Amygdala (tissue), 56 donors: ENCODE data around the gene CDC40.
"Not testable (repeated sequence)": the region's sequence is repeated elsewhere in the genome, so short reads cannot be mapped to it uniquely, and the experiment has no call there.

Experiments
- DNase-seq, 56 donors: peaks; one replicate each; lab custom pipeline; 2025; lab: John Stamatoyannopoulos, UW

CDC40 gene

DNA sequence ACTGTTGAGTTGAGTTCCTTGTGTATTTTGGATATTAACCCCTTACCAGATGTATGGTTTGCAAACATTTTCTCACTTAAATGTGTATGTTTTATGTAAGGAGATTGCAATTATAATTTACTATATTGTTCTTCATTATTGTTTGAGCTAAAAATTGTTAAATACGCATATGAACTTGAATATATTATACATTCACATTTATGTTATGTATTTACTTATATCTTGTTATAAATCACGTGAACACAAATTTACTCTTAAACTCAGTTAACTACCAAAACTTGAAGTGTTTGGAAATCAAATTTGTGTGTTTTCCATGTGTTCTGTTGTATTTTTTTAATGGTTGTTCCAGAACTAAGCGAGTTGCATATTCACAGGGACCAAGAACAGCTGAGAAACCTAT, 18.3 kb downstream of the CDC40 start:
- DNase-seq: no peak

DNA sequence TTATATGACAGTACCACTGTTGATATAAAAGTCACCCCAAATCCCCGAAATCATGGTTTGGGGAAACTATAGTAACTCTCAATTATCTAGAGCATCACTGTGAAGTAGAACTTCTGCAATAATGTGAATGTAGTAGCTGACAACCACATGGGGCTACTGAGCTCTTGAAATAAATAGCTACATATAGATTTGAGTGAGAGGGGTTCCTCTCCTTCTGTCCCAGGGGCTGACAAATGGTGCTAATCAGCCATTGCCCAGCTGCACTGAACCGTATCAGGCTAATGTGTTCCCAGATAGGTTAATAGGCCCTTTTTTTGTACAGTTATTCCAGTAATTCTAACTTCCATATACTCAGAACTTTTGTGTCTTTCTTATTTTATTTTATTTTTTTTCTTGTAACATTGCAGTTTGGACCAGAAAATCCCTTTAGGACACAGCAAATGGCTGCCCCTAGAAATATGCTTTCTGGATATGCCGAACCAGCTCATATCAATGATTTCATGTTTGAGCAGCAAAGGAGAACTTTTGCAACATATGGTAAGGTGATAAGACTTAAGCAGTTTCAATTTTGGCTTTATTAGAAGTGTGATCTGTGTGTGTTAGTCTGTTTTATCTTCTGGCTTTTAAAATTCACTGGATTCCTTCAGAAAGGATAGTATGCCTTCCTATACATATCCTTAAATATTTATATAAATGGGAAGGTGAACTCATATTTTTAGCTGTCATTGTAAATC, 21.1 kb downstream of the CDC40 start:
- DNase-seq: no peak

DNA sequence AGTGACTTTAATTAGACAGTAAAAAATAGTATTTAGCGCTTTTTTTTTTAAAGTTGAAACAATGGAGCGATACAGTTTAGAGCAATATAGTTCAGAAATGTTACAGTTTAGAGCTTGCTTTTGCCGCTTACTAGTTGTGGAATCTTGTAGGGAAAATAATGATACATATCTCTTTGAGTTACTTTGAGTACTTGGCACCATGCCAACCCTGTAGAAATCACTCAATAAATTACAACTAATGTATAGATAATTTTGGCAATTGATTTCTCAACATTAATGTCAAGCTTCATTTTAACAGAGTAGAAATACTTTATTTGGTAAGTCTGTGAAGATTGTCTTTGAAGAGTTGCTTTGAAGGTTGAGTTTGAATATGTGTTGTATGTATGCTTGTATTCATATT, 27.4 kb downstream of the CDC40 start:
- DNase-seq: no peak

DNA sequence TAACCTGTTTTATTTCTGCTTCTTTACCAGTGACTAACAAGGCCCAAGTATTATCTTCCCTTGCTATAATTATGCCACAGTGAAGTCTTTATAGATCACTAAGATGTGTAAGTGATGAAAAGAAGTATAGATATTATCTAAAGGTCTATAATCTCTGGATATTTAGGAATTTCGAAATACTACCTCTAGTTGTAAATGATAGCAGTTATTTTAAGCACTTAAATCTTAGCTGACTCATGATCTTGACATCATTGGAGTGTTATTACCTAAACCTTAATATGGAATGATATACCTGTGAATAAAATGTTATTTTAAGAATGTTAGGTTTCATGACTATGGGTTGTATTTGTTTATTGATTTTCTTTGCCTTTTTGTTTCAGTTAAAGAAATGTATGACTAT, 31.5 kb downstream of the CDC40 start:
- DNase-seq: no peak

DNA sequence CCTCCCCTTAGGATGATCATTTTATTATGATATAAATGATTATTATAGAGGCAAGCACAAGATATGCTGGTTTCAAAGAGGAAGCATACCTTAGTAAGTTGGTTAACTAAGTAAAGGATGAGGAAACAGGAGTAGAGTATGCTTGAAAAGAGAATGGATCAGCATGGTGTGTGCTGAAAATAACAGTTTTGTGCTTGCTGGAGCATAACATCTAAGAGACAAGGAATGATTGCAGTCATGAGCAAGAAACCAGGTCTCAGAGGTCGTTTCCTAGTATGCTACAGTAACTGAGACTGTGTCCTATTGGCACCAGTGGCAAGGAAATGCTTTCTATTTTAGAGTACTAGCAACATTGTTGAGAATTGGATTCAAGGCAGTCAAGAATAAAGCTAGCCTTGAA, 34.1 kb downstream of the CDC40 start:
- no peak for DNase-seq

DNA sequence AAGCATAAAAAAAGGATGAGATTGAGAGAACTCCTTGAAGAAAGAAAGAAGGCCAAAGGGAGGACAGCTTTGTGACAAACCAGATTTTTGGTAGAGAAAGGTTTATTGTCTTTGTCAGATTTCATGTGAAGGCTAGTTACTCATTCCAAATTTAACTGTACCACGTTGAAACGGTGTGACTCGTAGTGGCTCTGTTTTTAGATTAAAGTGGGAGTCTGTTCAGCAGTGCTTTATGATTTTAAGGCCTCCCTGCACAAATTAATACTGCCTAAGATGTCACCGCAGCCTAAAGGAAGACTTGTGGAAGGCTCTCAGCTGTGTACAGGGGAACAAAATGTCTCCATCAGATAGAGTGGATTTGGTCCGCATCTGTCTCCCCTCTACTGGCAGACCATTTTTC, 35.9 kb downstream of the CDC40 start:
- peak in 4 of 56 donors; percentile 1 to 21 (median 7) for DNase-seq

DNA sequence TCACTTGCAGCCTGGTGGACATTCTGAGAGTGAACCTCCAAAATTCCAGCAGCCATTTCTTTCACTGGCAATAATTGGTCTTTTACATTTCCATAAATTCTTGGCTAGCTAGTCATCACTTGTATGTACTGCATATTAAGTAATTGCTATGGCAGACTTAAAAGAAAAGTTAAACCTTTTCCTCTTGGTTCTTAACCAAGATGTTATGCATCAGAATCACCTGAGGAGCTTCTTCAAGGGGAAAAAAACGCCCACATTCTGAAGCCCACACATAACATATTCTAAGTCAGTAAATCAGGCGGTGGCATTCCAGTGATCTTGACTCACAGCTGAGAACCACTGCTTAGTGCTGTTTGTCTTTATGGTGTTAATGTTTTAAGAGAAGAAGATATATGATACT, 37.0 kb downstream of the CDC40 start:
- peak in 1 of 56 donors; percentile 2 for DNase-seq

DNA sequence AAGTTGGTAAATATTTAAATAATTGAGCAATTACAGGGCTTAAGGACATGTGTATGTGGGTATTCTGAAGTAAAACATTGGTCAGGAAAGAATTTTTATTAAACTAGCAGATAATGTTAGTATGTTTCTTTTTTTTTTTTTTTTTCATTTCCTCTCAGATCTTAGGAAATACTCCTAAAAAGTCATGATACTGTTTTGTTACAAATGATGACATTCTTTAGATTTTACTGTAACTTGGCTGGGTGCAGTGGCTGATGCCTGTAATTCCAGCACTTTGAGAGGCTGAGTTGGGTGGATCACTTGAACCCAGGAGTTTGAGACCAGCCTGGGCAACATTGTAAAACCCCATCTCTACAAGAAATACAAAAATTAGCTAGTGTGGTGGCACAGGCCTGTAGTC, 41.5 kb downstream of the CDC40 start:
- no peak for DNase-seq

DNA sequence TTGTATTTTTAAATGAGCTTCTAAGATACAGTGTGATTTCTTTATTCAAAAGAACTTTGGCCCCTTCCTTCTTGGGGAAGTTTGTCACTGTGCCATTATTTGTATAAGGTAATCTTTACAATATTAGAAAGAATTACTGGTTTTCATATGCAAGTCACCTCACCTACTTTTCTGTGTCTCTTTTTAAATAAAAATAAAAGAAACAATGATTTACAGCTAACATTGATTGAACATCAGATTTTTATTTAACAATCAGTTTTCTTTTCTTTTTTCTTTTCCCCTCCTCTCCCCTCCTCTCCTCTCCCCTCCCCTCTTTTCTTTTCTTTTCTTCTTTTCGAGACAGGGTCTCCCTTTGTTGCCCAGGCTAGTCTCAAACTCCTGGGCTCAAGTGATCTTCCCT, 46.0 kb downstream of the CDC40 start:
- DNase-seq: no peak

DNA sequence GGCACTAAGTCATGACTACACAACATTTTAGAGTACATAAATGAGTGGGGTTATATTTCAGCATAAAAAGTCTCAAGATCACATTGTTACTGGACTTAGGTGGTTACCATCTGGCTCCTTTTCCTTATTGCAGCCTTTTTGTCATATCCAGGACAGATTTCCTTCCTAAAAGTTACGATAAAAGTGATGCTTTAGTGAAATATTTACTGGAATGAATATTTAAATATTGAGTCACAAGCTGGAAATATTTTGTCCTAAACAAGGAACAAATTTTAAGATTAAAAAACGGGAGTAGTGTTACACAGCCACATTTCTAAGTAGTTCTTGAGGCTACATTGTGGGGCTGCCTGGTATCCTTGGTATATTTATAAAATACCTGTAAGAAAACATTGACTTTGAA, 52.2 kb downstream of the CDC40 start:
- DNase-seq: no peak

DNA sequence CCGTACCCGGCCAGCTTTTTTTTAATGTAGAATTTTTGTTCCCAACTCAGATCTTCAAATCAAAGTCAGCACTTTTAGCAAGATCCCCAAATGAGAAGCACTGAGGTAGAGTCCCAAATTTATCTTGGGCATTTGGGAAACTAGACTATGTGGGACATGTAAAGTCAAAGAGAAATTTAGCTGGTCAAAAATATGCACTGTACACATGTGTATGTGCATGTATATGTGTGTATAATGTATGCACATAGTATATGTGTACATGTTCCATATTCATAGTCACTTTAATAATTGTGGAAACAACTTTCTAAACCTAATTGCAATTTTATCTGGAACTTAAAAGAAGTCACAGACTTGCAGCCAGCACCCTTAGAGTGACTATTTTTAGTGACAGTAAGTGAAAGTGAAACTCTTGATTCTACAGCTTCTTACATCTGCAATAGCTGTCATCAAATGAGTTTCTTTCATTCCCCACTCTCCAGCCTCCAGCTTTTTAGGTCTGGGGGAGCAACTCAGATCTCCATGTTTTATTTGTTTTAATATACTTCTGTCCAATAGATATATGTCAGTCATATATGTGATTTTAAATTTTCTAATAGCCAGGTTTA, 53.6 kb downstream of the CDC40 start:
- no peak for DNase-seq

DNA sequence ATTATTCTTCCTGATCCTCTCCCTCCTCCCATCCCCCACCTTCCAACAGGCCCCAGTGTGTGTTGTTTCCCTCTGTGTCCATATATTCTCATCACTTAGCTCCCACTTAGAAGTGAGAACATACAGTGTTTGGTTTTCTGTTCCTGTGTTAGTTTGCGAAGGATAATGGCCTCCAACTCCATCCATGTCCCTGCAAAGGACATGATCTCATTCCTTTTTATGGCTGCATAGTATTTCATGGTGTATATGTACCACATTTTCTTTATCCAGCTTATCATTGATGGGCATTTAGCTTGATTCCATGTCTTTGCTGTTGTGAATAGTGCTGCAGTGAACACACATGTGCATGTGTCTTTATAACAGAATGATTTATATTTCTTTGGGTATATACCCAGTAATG, 55.8 kb downstream of the CDC40 start:
- DNase-seq: not testable (repeated sequence)

DNA sequence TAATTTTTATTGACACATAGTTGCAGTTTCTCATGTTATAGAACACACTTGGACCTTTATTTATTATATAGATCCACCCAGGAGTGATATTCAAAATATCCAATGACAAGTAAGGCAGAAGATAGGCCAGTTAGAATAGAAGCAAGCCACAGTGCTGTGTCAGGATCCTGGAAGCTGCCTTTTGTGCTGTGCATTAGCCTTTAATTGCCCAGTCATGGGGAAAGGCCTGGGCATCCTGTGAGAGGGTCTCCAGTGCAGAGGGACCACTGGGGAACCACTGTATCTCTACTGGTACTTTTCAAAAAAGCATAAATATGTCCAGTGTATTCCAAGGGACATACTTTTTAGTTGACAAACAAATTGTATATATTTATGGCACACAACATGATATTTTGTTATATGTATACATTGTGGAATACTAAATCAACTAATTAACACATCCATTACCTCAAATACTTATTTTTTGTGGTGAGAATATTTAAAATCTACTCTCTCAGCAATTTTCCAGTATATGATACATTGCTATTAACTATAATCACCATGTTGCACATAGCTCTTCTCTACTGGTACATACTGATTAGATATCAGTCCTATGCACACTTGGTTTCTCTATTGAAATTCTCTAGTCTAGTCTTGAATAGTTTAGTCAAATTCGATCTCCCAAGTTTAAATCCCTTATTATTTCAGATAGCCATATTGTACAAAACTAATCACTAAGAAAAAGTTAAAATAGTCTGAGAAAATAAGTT, 59.5 kb downstream of the CDC40 start:
- no peak for DNase-seq

DNA sequence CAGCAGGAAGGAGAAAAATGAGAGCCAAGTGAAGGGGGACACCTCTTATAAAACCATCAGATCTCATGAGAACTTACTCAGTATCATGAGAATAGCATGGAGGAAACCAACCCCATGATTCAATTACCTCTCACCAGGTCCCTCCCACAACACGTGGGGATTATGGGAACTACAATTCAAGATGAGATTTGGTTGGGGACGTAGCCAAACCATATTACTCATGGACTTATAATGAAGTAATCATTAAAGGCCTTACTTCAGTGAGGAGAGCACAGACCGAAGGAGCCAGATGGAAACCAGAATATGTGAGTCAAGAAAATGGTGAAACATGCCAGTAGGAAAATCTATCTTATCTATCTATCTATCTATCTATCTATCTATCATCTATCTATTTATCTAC, 64.4 kb downstream of the CDC40 start:
- DNase-seq: not testable (repeated sequence)

DNA sequence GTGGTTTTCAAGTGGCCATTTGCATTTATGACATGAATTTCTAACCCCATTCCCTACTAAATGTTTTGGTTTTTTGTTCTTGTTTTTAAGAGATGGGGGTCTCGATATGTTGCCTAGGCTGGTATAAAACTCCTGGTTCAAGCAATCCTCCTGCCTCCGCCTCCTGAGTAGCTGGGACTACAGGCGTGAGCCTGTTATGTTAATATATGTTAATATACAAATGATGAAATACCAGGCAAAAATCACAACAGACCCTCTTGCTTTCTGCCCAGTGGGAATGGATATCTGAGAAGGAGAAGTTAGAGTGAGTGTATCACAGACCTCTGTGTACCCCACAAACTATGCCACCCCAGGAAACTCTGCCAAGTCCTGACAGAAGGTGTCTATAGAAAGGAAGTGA, 66.2 kb downstream of the CDC40 start:
- DNase-seq: peak in 1 of 56 donors; percentile 3

DNA sequence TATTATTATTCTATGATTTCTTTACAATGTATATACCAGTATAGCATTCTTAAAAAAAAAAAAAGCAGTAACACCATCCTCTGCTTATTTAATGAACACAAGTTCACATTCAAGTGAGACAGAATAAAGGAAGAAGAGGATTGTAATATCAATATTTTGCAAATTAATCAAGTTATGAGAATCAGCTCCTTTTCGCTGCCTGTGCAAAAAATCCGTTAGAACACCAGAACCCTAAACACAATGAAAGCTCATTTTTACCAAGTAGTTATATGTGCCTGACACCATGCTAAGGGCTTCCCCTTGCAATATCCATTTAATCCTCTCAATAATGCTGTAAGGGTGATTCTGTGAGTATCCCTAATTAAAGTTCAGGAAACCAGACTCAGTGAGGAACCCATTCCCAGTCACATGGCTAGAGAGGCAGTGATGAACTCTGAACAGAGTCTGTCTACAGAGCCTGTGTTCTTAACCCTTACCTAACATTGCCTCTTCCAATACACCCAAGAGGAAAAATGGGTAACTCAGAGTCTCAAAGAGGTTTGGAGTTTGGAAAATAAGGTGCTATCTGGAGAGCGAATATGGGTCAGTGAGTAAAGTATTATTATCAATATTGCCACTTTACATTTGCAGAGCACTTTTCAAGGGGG, 66.8 kb downstream of the CDC40 start:
- no peak for DNase-seq

DNA sequence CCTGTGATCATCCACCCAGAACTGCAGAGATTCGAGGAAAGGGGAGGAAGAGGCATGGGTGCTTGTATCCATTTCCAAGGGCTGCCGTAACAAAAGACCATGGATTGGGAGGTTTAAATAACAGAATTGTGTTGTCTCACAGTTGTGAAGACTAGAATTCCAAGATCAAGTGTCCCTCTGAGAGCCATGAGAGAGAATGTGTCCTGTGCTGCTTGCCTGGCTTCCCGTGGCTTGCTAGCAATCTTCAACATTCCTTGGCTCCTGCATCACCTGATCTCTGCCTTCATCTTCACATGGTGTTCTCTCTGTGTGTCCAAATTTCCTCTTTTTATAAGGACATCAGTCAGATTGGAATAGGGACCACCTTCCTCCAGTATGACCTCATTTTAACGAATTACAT, 69.8 kb downstream of the CDC40 start:
- DNase-seq: no peak

DNA sequence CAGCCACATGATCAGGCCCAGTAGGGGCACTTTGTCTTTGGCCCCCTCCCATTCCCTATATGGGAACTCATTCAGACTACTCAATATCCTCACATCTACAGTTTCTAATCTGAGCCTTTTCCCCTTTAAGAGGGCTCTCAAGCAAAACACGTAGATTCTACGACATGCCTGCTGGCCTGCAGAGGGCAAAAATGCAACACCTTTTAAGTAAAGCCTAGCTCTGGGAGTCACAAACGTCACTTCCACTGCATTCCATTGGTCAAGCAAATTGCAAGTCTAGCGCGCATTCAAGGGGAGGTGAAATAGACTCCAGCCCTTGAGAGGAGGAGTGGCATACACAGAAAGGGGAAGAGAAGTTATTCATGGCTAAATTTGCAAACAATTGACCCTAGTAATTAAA, 70.6 kb downstream of the CDC40 start:
- DNase-seq: no peak

DNA sequence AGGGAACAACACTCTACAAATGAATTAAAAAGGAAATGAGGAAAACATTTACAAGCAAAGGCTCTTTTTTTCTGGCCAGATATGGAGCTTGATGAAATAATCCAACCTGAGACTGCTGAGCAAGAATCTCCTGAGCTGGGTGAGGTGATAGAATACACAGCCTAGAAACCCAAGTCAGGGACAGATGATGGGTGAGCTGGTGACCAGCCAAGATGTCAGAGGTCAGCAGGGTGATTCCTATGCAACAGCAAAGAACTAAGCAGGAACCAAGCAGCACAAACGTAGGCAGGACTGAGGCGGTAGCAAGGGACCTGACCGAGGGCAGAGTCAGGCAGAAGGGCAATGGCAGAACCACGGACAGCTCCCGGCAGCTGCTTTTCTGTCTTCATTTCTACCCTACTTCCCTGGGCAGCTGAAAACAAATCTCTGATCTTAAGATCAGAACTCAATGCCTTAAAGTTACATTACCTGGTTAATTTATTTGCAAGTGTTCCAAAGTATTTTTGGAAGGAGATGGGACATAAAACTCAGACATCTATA, 75.1 kb downstream of the CDC40 start:
- no peak for DNase-seq

DNA sequence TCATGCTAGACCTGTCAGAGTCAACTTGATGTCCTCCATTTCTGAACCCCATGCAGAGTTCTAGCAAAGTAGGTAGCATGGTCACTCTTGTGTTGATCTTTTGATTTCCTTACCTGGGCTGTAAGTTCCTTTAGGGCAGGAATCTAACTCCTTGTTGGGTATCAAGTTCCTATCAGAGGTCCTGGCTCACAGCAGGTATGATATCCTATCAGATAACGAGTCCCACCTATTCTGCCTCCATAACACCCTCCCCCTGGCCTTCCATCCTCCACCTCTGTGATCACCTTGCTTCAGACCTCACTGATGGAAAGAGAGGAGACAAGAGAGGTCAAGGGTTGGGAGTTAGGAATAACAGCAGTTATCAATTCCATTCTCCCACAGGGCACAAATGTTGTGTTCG, 76.1 kb downstream of the CDC40 start:
- DNase-seq: no peak

DNA sequence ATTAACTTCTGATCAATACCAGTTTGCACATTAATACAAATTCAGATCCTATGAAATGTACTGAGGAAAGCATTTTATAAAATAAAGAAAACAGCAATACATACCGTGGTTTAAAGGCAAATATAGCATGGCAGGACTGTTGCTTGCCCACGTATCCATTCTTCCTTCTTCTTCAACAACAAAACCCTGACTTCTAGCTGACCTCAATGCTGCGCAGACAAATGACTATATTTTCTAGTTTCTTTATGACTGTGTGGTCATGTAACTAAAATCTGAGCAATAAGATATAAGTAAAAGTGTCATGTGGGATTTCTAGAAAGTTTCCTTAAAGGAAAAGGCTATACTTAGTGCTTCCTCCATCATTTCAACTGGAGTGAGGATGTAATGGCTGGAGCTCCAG, 85.0 kb downstream of the CDC40 start:
- DNase-seq: no peak
